ES-I3 (cell line): Measurements from ENCODE around the gene MACF1.
"Not testable (repeated sequence)": the region's sequence is repeated elsewhere in the genome, so short reads cannot be mapped to it uniquely, and the experiment has no call there.

Experiments
- H3K36me3 ChIP-seq: 2 replicates; pipeline ENCODE4 v1.6.1; 2013; ENCODE audit warnings: mild to moderate bottlenecking, low read length, control low read depth, moderate library complexity; ENCODE audit not compliant: insufficient read depth
- H3K4me1 ChIP-seq: 2 replicates; pipeline ENCODE4 v1.6.1; 2013; ENCODE audit warnings: mild to moderate bottlenecking, control low read depth, low read length; ENCODE audit not compliant: insufficient read depth
- H3K9ac ChIP-seq: 2 replicates; pipeline ENCODE4 v1.6.1; 2013; ENCODE audit warnings: low read depth, mild to moderate bottlenecking, low read length, moderate library complexity
- H3K9me3 ChIP-seq: 2 replicates; pipeline ENCODE4 v1.6.1; 2013; ENCODE audit warnings: mild to moderate bottlenecking, low read length, moderate library complexity; ENCODE audit not compliant: control insufficient read depth, insufficient read depth

MACF1 gene

DNA sequence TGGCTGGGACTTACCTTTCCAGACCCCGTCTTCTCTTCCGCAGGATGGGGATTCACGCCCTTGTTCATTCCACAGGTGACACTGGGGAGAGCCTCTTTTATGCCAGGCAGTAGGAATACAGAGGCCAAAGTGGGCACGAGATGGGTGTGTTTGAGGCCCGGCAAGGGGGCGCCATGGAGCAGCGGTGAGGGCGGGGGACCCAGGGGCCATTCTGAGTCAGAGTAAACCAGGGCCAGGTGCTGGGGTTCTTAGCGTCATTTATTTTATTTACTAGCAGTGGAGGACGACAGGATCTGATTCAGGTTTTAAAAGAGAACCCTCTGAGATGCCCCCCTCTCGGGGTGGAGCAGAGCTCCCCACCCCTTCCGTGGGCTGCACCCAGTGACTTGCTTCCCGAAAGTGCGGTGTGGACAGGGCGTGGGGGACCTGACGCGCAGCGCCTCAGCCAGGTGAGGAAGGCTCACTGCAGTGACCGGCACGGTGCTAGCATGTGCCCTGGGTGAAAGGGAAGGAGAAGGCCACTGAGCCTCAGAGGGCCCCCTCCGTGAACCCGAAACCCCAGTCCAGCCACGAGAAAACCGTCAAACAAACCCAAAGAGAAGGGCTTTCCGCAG lies 307.8 kb downstream of the MACF1 start:
- not testable (repeated sequence) for H3K9me3 ChIP-seq, H3K36me3 ChIP-seq, H3K4me1 ChIP-seq, H3K9ac ChIP-seq

GRCh38 chr1:39514710-39515124 lies 310.2 kb downstream of the MACF1 start:
- not testable (repeated sequence) for H3K36me3 ChIP-seq, H3K4me1 ChIP-seq, H3K9me3 ChIP-seq
- H3K9ac ChIP-seq = peak overlapping the region; percentile 38; the same call in 1 of the 2 replicates

- H3K36me3 ChIP-seq, H3K4me1 ChIP-seq, H3K9me3 ChIP-seq: not testable (repeated sequence)
- H3K9ac ChIP-seq = peak overlapping the region; percentile 50; the same call in 1 of the 2 replicates
These were observed 310.9 kb downstream of the MACF1 start for GRCh38 chr1:39515131-39516086.

- not testable (repeated sequence) for H3K4me1 ChIP-seq, H3K9me3 ChIP-seq, H3K9ac ChIP-seq, H3K36me3 ChIP-seq
These were observed 312.3 kb downstream of the MACF1 start for GRCh38 chr1:39516841-39517240.

GRCh38 chr1:39517936-39518335 lies 313.4 kb downstream of the MACF1 start:
- H3K9me3 ChIP-seq, H3K4me1 ChIP-seq, H3K36me3 ChIP-seq, H3K9ac ChIP-seq: not testable (repeated sequence)

GRCh38 chr1:39519376-39519775 lies 314.9 kb downstream of the MACF1 start:
- not testable (repeated sequence) for H3K9ac ChIP-seq, H3K9me3 ChIP-seq, H3K36me3 ChIP-seq, H3K4me1 ChIP-seq

DNA sequence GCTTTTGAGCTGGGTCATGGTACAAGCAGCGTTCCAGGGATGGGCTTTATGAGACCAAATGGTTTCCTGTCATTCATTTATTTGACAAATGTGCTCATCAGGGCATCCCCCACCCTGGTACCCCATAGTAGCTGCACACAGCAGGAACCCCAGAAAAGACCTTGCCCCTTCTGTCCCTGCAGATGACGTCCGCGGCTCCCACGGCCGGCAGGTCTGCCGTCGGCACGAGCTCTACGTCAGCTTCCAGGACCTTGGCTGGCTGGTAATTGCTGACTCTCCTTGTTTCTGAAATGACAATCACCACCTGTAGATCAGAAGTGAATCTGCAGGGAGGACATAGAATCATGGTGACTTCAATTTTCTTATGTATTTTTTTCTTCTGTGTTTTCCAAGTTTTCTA lies 317.7 kb downstream of the MACF1 start:
- H3K9me3 ChIP-seq, H3K36me3 ChIP-seq, H3K9ac ChIP-seq, H3K4me1 ChIP-seq: not testable (repeated sequence)

- Histone ChIP-seq H3K36me3 (no peaks in the 10 kb centered on the region), H3K9me3 (no peaks in the 10 kb centered on the region), H3K9ac (no peak overlapping the region), H3K4me1 (no peaks in the 10 kb centered on the region)
These were observed 318.4 kb downstream of the MACF1 start for GRCh38 chr1:39522661-39523567.

- no peaks in the 10 kb centered on the region for H3K4me1 ChIP-seq
- H3K36me3 ChIP-seq = no peaks in the 10 kb centered on the region
- no peaks in the 10 kb centered on the region for H3K9me3 ChIP-seq
- H3K9ac ChIP-seq = no peak overlapping the region
These were observed 319.7 kb downstream of the MACF1 start for GRCh38 chr1:39524171-39524570.

DNA sequence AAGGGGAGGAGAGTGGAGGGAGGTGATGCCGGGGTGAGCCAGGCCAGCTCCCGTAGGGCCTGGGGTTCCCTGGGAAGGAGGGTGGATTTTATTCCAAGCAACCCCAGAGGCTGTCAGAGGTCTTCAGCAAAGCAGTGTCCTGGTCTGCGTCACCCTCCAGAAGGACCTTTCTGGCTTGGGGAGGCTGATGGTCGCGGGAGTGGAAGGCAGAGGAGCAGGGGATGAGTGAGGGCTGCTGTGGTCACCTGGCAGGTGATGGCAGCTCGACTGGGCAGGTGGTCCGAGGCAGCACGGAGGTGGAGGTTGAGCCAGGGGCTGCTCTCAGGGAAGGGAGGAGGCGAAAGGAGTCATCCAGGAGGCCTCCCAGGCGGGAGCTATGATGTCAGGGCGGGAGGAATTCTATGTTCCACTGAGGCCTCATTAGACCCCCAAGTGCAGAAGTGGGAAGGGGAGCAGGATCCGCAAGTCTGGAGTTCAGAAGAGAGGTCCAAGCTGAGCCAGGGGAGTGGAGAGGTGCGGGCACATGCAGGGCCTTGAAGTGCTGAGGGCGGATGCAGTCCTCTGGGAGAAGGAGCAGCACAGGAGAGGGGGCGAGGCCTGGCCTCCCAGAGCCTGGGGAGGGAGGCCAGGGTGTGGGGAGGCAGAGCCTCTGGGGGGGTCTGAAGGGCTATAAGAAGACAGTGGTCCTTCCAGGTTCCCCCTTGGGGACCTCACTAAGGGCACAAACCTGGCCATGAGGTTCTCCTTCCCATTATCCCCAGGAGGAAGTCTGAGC lies 320.3 kb downstream of the MACF1 start:
- Histone ChIP-seq H3K9me3 (no peaks in the 10 kb centered on the region), H3K36me3 (no peaks in the 10 kb centered on the region), H3K4me1 (no peaks in the 10 kb centered on the region), H3K9ac (no peak overlapping the region)

DNA sequence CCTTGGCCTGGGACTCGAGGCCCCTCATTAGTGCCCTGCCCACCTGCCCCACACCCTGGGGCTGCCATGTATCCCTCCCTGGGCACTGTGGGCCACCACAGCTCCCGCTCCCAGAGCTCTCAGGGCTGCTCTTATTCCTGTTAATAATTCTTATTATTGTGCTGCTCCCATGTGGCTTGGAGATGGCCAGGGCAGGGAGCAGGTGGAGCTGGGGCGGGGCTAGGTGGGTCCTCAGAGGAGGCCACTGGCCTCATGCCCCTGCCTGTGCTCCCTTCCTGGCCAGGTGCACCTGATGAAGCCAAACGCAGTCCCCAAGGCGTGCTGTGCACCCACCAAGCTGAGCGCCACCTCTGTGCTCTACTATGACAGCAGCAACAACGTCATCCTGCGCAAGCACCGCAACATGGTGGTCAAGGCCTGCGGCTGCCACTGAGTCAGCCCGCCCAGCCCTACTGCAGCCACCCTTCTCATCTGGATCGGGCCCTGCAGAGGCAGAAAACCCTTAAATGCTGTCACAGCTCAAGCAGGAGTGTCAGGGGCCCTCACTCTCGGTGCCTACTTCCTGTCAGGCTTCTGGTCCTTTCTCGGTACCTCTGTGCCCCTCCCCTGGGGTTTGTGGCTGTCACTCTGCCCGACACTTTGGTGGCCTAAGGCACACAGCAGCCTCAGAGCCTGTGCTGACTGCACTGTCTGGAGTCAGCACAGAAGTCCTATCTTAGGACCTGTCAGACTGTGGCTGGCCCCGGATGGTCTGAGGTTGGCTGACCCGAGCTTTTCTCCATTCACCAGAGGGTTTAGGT lies 321.1 kb downstream of the MACF1 start:
- H3K9ac ChIP-seq = no peak overlapping the region

DNA sequence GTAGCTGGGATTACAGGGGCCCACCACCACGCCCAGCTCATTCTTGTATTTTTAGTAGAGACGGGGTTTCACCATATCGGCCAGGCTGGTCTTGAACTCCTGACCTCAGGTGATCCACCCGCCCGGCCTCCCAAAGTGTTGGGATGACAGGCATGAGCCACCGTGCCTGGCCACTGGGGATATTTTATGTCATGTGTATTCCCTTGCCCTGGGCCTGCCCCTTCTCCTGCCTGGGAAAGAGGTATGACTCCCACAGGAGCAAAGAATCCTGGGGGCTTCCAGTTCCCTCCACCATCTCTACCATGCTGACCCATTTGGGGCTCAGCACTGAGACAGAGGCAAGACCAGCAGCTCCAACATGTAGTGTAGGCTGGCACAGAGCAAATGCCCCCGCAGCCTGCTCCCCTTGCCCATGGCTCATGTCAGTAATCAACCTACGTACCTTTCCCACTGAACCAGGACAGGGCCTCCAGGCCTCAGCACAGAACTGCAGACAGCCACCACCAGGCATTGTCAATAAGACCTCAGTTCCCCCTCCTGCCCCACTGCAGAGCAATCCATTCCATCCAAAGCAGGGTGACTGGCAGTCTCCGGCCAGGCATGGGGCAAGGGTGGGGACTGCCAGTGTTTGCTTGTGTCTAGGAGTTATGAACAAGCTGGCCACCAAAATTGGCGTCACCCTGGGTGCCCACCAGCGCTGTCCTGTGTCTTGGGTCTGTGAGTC lies 322.1 kb downstream of the MACF1 start:
- no peaks in the 10 kb centered on the region for H3K9me3 ChIP-seq
- no peaks in the 10 kb centered on the region for H3K4me1 ChIP-seq
- H3K36me3 ChIP-seq = no peaks in the 10 kb centered on the region
- H3K9ac ChIP-seq = no peak overlapping the region

More for the DNA sequence above, 321.1 kb downstream of the MACF1 start:
- no peaks in the 10 kb centered on the region for H3K4me1 ChIP-seq
- no peaks in the 10 kb centered on the region for H3K9me3 ChIP-seq
- no peaks in the 10 kb centered on the region for H3K36me3 ChIP-seq

GRCh38 chr1:39527190-39527579 lies 322.7 kb downstream of the MACF1 start:
- not testable (repeated sequence) for H3K9me3 ChIP-seq, H3K36me3 ChIP-seq, H3K4me1 ChIP-seq, H3K9ac ChIP-seq
